Amygdala (tissue), 56 donors: ENCODE data around the gene CSTPP1.
"Not testable (repeated sequence)": the region's sequence is repeated elsewhere in the genome, so short reads cannot be mapped to it uniquely, and the experiment has no call there.

Experiments used
- DNase-seq, 56 donors: peaks; one replicate each; lab custom pipeline; 2025; lab: John Stamatoyannopoulos, UW

Gene CSTPP1

DNA sequence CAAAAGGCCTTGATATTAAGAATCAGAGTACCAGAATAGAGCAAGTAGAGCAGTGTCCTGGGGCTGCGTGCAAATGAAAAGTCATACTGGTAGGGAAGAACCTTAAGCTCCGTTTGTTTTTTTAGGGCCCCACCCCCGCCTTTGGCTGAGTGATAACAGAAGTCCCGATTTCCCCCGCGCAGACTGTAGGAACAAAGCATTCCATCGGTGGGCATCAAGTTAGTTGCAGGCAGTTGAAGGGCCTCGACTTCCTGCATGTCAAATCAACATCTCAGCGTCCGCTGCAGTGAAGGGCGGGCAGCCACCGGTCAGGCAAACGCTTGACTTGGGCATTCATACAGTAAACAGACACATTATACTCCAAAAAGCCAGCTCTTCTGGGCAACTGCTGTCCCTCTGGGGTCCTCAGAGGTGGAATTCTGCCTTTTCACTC is 29.9 kb upstream of the CSTPP1 start:
- peak in 12 of 56 donors; percentile 10 to 64 (median 36) for DNase-seq

- DNase-seq, result no peak
These were observed 29.0 kb upstream of the CSTPP1 start for GRCh38 chr11:46907606-46908005.

- peak in 17 of 56 donors; percentile 9 to 64 (median 36) for DNase-seq
These were observed 23.9 kb upstream of the CSTPP1 start for GRCh38 chr11:46912526-46913150.

DNA sequence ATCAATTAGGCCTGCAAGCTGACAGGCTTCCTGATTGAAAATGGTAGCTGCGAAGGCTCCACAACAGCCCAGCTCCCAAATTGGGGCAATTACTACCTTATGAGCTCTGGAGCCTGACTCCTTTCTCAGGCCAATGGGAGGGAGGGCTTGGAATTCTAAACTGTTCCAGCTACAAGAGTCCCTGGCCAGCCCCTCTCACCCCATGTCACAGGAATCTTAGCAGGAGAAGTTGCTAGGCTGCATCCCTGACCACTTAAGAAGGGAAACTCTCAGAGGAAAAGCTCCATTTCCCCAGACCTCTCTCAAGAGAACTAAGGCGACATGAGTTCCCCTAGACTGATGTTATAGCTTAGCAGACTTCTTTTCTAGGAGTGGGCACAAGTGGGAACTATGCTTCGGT is 23.1 kb upstream of the CSTPP1 start:
- peak in 4 of 56 donors; percentile 24 to 34 (median 28) for DNase-seq

GRCh38 chr11:46914363-46914762 is 22.2 kb upstream of the CSTPP1 start:
- peak in 7 of 56 donors; percentile 14 to 43 (median 31) for DNase-seq

DNA sequence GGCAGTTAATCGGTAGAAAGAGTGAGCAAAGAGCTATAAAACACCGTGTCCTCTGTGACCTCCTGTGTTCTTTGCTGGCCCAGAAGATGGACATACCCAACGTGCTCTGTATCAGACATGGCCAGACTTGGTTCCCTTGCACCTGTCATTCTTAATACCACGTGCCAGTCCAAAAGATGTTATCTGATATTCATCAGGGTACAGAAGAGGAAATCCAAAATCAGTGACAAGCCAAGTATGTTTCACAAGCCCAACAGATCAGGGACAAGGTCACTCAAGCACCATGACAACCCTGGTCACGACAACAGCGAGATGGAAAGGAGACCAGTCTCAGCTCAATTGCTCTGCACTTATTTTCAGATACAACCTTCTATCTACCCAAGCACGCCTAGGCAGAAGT is 21.7 kb upstream of the CSTPP1 start:
- DNase-seq, result no peak

DNA sequence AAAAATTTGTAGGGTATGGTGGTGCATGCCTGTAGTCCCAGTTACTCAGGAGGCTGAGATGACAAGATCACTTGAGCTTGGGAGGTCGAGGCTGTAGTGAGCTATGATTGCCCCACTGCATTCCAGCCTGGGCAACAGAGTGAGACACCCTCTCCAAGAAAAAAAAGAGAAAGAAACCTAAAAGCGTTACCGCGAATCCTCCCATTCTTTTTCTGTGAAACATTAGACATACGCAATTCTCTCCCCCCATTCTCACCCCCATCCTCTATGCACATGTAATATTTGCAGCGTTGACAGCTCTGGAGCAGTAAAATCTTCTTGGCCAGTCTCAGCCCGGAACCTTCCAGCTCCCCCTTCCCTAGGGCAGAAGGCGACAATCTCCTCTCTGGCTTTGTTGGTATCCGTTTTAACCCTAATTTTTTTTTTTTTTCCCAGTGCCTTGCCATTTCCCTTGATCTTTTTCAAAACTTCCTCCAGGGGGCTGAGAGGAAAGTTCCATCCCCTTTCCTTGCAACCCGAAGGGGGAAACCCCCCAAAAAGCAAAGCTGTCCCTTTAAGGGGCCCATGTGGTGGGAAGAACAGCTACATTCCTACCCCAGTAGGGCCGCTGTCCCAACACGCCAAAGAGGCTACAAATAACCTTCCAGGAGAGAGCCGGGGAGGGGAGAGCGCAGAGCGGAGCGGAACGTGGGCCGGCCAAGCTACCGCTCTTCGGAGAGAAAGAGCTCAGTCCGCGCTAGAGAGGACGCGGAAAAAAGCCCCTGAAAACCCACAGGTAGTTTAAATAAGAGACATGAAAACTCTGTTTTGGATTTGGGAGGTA is 20.1 kb upstream of the CSTPP1 start:
- DNase-seq, result peak in 16 of 56 donors; percentile 15 to 55 (median 33)

DNA sequence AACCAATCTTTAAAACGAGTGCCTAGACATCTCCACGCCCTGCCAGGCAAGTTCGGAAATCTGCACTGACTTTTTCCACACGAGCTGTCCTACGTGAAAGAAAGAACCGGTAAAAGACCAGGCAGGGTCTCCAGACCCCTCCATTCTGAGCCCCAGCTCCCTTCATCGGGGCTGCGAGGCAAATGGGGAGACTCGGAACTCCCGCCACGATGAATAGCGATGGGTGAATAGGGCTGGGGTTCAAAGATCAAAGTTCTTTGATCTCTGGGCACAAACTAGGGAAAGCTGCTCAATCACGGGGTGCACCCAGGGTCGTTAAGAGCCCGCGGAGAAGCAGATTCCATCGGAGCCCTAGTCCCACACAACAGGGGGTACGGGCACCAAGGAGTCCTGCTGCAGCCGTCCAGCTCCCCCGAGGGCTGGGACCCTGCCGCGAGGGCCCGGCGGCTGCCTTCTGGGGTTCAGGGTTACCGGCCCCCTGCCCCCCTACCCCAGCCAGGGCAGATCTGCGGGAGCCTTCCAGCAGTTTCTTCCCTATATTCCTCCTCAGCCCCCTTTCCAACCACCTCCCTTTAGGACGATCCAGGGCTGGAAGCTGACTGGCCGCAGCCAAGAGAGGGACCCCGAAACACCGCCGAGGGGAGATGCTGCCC is 19.3 kb upstream of the CSTPP1 start:
- no peak for DNase-seq

- DNase-seq, result no peak
These were observed 18.8 kb upstream of the CSTPP1 start for GRCh38 chr11:46917762-46918082.

GRCh38 chr11:46918083-46918787 is 18.3 kb upstream of the CSTPP1 start, which contains the start of gene LRP4:
TSS of gene LRP4 (minus strand) at chr11:46918550. CDS start at chr11:46918379, 171 bp downstream.
- peak in 35 of 56 donors; percentile 23 to 78 (median 50) for DNase-seq

DNA sequence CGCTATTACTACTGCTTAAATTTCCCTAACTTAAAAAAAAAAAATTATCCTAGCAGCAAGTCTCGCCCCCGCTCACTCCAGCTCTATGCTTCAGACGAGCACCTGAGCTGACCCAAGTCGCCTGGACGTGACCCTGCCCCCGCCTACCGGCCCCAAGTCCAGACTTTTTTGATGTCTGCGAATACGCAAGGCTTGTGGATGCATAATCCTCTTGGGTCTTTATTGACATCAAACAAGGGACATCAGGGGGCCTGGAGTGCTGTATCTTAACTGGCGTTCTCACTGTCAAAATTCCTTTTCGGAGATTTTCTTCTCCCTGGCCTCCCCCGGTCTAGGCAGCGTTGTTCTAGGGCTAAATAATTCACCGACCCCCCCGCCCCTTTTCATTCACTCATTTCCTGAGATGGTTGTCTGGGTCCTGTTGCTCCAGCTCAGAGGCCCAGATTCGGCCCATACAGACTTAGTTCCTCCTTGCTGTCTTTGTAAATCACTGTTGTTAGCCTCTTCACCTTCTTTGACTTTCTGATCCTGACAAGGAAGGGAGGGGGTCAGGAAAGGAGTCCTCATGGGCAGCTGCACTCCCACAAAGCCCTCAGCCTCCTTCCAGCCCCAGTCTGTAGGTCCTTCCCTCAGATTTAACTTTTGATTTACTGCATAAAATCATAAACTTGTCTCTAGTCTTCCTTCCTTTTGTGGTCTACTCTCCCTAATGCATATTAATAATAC is 17.6 kb upstream of the CSTPP1 start:
- DNase-seq, result no peak

DNA sequence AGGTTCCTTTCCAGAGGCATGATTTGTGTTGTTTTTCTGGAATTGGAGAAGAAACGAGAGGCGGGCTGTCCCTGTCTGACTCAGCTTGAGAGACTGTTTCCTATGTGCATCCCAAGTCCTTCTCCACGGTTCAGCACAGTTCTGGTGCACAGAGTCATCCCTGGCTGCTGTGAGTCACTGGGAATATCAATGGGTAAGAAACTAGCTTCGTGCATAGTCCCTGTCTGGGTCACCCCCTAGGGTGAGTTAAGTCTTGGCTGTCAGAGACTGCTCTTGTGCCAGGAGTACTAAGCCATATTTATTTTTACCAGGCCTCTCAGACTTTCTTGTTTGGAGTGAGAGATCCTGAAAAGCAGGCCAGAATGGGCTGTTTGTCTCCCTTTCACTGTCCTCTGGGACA is 15.8 kb upstream of the CSTPP1 start:
- peak in 5 of 56 donors; percentile 19 to 39 (median 28) for DNase-seq

- not testable (repeated sequence) for DNase-seq
These were observed 8.6 kb upstream of the CSTPP1 start for GRCh38 chr11:46927928-46928327.

DNA sequence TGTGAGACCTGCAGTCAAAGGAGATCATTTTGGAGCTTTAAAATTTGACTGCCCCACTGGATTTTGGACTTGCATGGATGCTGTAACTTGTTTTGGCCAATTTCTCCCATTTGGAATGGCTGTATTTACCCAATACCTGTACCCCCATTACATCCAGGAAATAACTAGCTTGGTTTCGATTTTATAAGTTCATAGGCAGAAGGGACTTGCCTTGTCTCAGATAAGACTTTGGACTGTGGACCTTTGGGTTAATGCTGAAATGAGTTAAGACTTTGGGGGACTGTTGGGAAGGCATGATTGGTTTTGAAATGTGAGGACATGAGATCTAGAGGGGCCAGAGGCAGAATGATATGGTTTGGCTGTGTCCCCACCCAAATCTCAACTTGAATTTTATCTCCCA is 7.9 kb upstream of the CSTPP1 start:
- DNase-seq, result not testable (repeated sequence)

DNA sequence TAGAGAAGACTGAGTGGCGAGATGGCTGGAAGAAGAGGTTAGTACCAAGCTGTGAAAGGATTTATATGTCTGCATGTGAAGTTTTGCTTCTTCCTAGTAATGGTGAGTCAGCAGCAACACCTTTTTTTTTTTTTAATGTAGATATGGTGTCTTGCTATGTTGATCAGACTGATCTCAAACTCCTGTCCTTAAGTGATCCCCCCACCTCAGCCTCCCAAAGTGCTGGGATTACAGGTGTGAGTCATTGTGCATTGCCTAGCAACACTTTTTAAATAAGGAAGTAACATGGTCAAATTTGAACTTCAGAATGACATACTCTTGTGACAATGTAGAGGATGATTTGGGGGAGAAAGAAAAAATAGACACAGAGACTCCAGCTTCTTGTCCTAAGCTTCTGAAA is 6.5 kb upstream of the CSTPP1 start:
- no peak for DNase-seq

GRCh38 chr11:46942172-46942571 is 5.6 kb downstream of the CSTPP1 start:
- DNase-seq, result no peak

- no peak for DNase-seq
These were observed 8.0 kb downstream of the CSTPP1 start for GRCh38 chr11:46944356-46945075.

DNA sequence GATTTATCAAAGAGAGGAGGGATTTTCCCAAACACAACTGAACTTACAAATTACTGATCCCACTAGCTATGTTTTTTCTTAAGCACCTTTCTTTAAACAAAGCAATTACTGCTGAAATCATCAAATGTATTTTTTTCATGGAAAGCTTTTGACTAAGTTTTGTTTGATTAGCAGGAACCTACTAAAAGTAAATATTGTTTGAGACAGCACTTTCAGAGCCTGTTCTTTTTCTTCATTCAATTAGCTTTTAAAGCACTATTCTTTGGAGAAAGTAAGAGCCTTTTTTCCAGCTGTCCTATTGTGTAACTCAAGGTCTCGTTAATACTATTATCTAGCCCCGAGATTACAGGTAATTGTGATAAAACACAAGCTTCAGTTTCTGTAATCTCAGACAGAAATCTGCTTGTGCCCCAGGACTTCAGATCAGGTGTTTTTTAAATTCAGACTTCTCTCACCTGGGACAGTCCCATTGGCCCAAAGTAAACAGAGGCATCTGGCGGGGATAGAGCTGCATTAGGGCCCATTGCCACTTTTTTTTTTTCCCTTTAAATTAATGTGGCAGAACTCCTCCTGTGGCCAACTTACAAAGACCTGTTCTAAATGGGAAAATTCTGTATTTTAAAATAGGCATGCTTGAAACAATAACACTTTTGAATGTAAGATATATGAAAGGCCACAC is 11.0 kb downstream of the CSTPP1 start:
- DNase-seq, result no peak
